ENCODE measurements around the gene CLTRN. TPM values are rescaled to one million over a fixed set of nuclear protein-coding genes. Genes with fewer than 3 reads are reported as not detected.
"Not testable (repeated sequence)": the region's sequence is repeated elsewhere in the genome, so short reads cannot be mapped to it uniquely, and the experiment has no call there.

The CLTRN gene
- total RNA-seq, 1 experiment from 2014 or later = 9.1 TPM

- no peak for DNase-seq
- intact Hi-C loops (cut with micrococcal nuclease) = no loop called here
Measured at GRCh38 chrX:15653961-15654360, 10.6 kb downstream of the CLTRN start.

GRCh38 chrX:15647510-15647909 is 17.1 kb downstream of the CLTRN start:
- H2AFZ ChIP-seq (ENCODE audit: low read length); H3K79me2 ChIP-seq (ENCODE audit: low read length); H4K20me1 ChIP-seq (ENCODE audit: low read length); intact Hi-C loops (cut with micrococcal nuclease); H3K4me3 ChIP-seq (ENCODE audit: low read length); DNase-seq; H3K27me3 ChIP-seq (ENCODE audit: low read length); H3K27ac ChIP-seq (ENCODE audit: low read length); H3K9me3 ChIP-seq (ENCODE audit: low read length); H3K4me1 ChIP-seq (ENCODE audit: insufficient read depth, low read length); H3F3A ChIP-seq (ENCODE audit: low read length, unreplicated experiment); H3K9me2 ChIP-seq (replicated peaks; ENCODE audit: low read length); POLR2A ChIA-PET (ENCODE audit: unreplicated experiment); BruUV-seq (replicated peaks); H3K9ac ChIP-seq (ENCODE audit: low read length); H3K4me2 ChIP-seq (ENCODE audit: low read length); H3K36me3 ChIP-seq (ENCODE audit: low read depth, low read length): not testable (repeated sequence)
- CTCF ChIA-PET = interaction anchor here (1.1 kb wide), 1 partner anchor 79 kb away, joined by 5 read pairs; no protein-coding TSS in a partner anchor
- peak; percentile 63 for ATAC-seq

More at GRCh38 chrX:15653961-15654360, 10.6 kb downstream of the CLTRN start:
- BruUV-seq (replicated peaks) = no TSS peak
- H3K4me1 ChIP-seq (ENCODE audit: insufficient read depth, low read length) = no peaks in the 10 kb centered on the region
- H3K4me3 ChIP-seq (ENCODE audit: low read length) = no peak overlapping the region
- no peaks in the 10 kb centered on the region for H3K9me2 ChIP-seq (replicated peaks; ENCODE audit: low read length)
- no peak overlapping the region for H3K27ac ChIP-seq (ENCODE audit: low read length)
- H2AFZ ChIP-seq (ENCODE audit: low read length) = no peak overlapping the region
- POLR2A ChIA-PET (ENCODE audit: unreplicated experiment) = no interaction called here
- no peaks in the 10 kb centered on the region for H3K79me2 ChIP-seq (ENCODE audit: low read length)
- no peak overlapping the region for H3K9ac ChIP-seq (ENCODE audit: low read length)
- no peaks in the 10 kb centered on the region for H3F3A ChIP-seq (ENCODE audit: low read length, unreplicated experiment)
- no peak overlapping the region for H3K4me2 ChIP-seq (ENCODE audit: low read length)
- H4K20me1 ChIP-seq (ENCODE audit: low read length) = no peaks in the 10 kb centered on the region
- H3K9me3 ChIP-seq (ENCODE audit: low read length) = no peaks in the 10 kb centered on the region
- no peaks in the 10 kb centered on the region for H3K27me3 ChIP-seq (ENCODE audit: low read length)
- ATAC-seq = no peak
- CTCF ChIA-PET = no interaction called here
- H3K36me3 ChIP-seq (ENCODE audit: low read depth, low read length) = no peaks in the 10 kb centered on the region
- TF ChIP-seq EZH2 (IDR thresholded peaks at IDR 0.05; ENCODE audit: low read length, unreplicated experiment) = no peak
- no peak for TF ChIP-seq EZH2phosphoT487 (IDR thresholded peaks at IDR 0.05; ENCODE audit: borderline replicate concordance, low read length)
- TF ChIP-seq CTCF (conservative IDR thresholded peaks at IDR 0.05; ENCODE audit: low read depth, low read length) = no peak

- no peak for DNase-seq
- H3K4me1 ChIP-seq (ENCODE audit: insufficient read depth, low read length) = no peaks in the 10 kb centered on the region
- intact Hi-C loops (cut with micrococcal nuclease) = no loop called here
- no peaks in the 10 kb centered on the region for H3K36me3 ChIP-seq (ENCODE audit: low read depth, low read length)
- no peak for ATAC-seq
- no peaks in the 10 kb centered on the region for H4K20me1 ChIP-seq (ENCODE audit: low read length)
- no peaks in the 10 kb centered on the region for H3F3A ChIP-seq (ENCODE audit: low read length, unreplicated experiment)
- CTCF ChIA-PET = no interaction called here
- no peak overlapping the region for H3K4me3 ChIP-seq (ENCODE audit: low read length)
- no peaks in the 10 kb centered on the region for H3K79me2 ChIP-seq (ENCODE audit: low read length)
- H3K9ac ChIP-seq (ENCODE audit: low read length) = no peak overlapping the region
- H3K4me2 ChIP-seq (ENCODE audit: low read length) = no peak overlapping the region
- TF ChIP-seq EZH2phosphoT487 (IDR thresholded peaks at IDR 0.05; ENCODE audit: borderline replicate concordance, low read length) = no peak
- no peak for TF ChIP-seq EZH2 (IDR thresholded peaks at IDR 0.05; ENCODE audit: low read length, unreplicated experiment)
- no peak for TF ChIP-seq CTCF (conservative IDR thresholded peaks at IDR 0.05; ENCODE audit: low read depth, low read length)
- H2AFZ ChIP-seq (ENCODE audit: low read length) = no peak overlapping the region
- no peak overlapping the region for H3K27ac ChIP-seq (ENCODE audit: low read length)
- no peaks in the 10 kb centered on the region for H3K9me3 ChIP-seq (ENCODE audit: low read length)
- POLR2A ChIA-PET (ENCODE audit: unreplicated experiment) = no interaction called here
- no peaks in the 10 kb centered on the region for H3K27me3 ChIP-seq (ENCODE audit: low read length)
- H3K9me2 ChIP-seq (replicated peaks; ENCODE audit: low read length) = no peaks in the 10 kb centered on the region
- no TSS peak for BruUV-seq (replicated peaks)
Measured at GRCh38 chrX:15646543-15646942, 18.1 kb downstream of the CLTRN start.

All from PC-3 (cell line).